Osteoblast (primary cell): Measurements from ENCODE around the gene ALPP. TPM values are rescaled to one million over a fixed set of nuclear protein-coding genes. Genes with fewer than 3 reads are reported as not detected.

ENCODE experiments used
- DNase-seq: peaks from one replicate; pipeline ENCODE4 v3.0.0; 2011; ENCODE audit warnings: low spot score, mixed read lengths; ENCODE audit not compliant: insufficient read length; ENCODE audit errors: missing footprints
- H2AFZ ChIP-seq: 2 replicates; pipeline ENCODE4 v1.6.0; 2011; ENCODE audit warnings: mild to moderate bottlenecking, low read length
- H3K27ac ChIP-seq: 2 replicates; pipeline ENCODE4 v1.5.1; 2011; ENCODE audit warnings: mild to moderate bottlenecking, low read depth, low read length, moderate library complexity
- H3K27me3 ChIP-seq: 2 replicates; pipeline ENCODE4 v1.6.0; 2012; ENCODE audit warnings: mild to moderate bottlenecking, control low read depth, inconsistent platforms, low read length, moderate library complexity; ENCODE audit not compliant: insufficient read depth
- H3K36me3 ChIP-seq: 2 replicates; pipeline ENCODE4 v1.5.1; 2011; ENCODE audit warnings: mild to moderate bottlenecking, low read length, control low read depth, moderate library complexity; ENCODE audit not compliant: insufficient read depth
- H3K4me1 ChIP-seq: 2 replicates; pipeline ENCODE4 v1.5.1; 2011; ENCODE audit warnings: mild to moderate bottlenecking, low read length, control low read depth, moderate library complexity; ENCODE audit not compliant: insufficient read depth
- H3K4me2 ChIP-seq: 2 replicates; pipeline ENCODE4 v1.6.0; 2011; ENCODE audit warnings: mild to moderate bottlenecking, low read length; ENCODE audit not compliant: insufficient read depth
- H3K4me3 ChIP-seq: fragments of 200-600 bp; sonication (generic); 3 replicates; pipeline ENCODE4 v1.5.1; 2012; ENCODE audit warnings: mild to moderate bottlenecking, low read length, inconsistent platforms; ENCODE audit not compliant: insufficient read depth
- H3K79me2 ChIP-seq: 2 replicates; pipeline ENCODE4 v1.6.0; 2012; ENCODE audit warnings: mild to moderate bottlenecking, low read length, control low read depth, inconsistent platforms; ENCODE audit not compliant: insufficient read depth
- H3K9me3 ChIP-seq: 2 replicates; pipeline ENCODE4 v1.5.1; 2011; ENCODE audit warnings: low read depth, low read length, control low read depth
- H4K20me1 ChIP-seq: 2 replicates; pipeline ENCODE4 v1.6.0; 2012; ENCODE audit warnings: mild to moderate bottlenecking, low read length, control low read depth; ENCODE audit not compliant: insufficient read depth
- CTCF ChIP-seq: IDR thresholded peaks from 2 replicates; pipeline ENCODE4 v1.5.1; 2011; ENCODE audit warnings: mild to moderate bottlenecking, low read depth, low read length, moderate library complexity; ENCODE audit errors: extremely low read depth
- total RNA-seq: library from RNA; depleted of rRNA; stranded (reverse); fragments of >200 nt; gene quantifications from 2 replicates; pipeline ENCODE4 v1.2.3, GENCODE V29; 2012

The ALPP gene
- total RNA-seq, 1 donor, result not detected

- H4K20me1 ChIP-seq, result no peaks in the 10 kb centered on the region
- no peak overlapping the region for H2AFZ ChIP-seq
- peaks cover 61% of the 10 kb centered on the region for H3K27me3 ChIP-seq
- DNase-seq, result peak; percentile 35
- H3K4me2 ChIP-seq, result no peak overlapping the region
- no peaks in the 10 kb centered on the region for H3K4me1 ChIP-seq
- H3K27ac ChIP-seq, result no peak overlapping the region
- H3K36me3 ChIP-seq, result no peaks in the 10 kb centered on the region
- no peaks in the 10 kb centered on the region for H3K79me2 ChIP-seq
- no peaks in the 10 kb centered on the region for H3K9me3 ChIP-seq
- H3K4me3 ChIP-seq, result no peak overlapping the region
- no peak for TF ChIP-seq CTCF
Measured at GRCh38 chr2:232417489-232417888, 38.9 kb downstream of the ALPP start.

GRCh38 chr2:232418056-232418455, 39.5 kb downstream of the ALPP start:
- no peak for TF ChIP-seq CTCF

GRCh38 chr2:232418466-232419244, 40.1 kb downstream of the ALPP start:
- DNase-seq, result peak; percentile 92
- no peak overlapping the region for H2AFZ ChIP-seq
- no peak overlapping the region for H3K4me3 ChIP-seq

More at GRCh38 chr2:232418056-232418455, 39.5 kb downstream of the ALPP start:
- Histone ChIP-seq H3K27me3 (peaks cover 64% of the 10 kb centered on the region), H3K4me2 (no peak overlapping the region), H3K4me1 (no peaks in the 10 kb centered on the region), H3K9me3 (no peaks in the 10 kb centered on the region), H3K4me3 (no peak overlapping the region), H3K36me3 (no peaks in the 10 kb centered on the region), H4K20me1 (no peaks in the 10 kb centered on the region), H2AFZ (no peak overlapping the region), H3K79me2 (no peaks in the 10 kb centered on the region), H3K27ac (no peak overlapping the region)
- peak; percentile 69 for DNase-seq

More at GRCh38 chr2:232418466-232419244, 40.1 kb downstream of the ALPP start:
- TF ChIP-seq CTCF, result no peak
- H3K4me2 ChIP-seq, result no peak overlapping the region
- H3K27ac ChIP-seq, result no peak overlapping the region
- no peaks in the 10 kb centered on the region for H3K79me2 ChIP-seq
- H3K27me3 ChIP-seq, result peaks cover 58% of the 10 kb centered on the region
- H4K20me1 ChIP-seq, result no peaks in the 10 kb centered on the region
- H3K36me3 ChIP-seq, result no peaks in the 10 kb centered on the region
- H3K4me1 ChIP-seq, result no peaks in the 10 kb centered on the region
- H3K9me3 ChIP-seq, result no peaks in the 10 kb centered on the region
